GM12878 (cell line): ENCODE data around the gene EYA2. TPM values are rescaled to one million over a fixed set of nuclear protein-coding genes. Genes with fewer than 3 reads are reported as not detected.

Source experiments
- ATAC-seq: fragments of 200-7000 bp; cut with Tn5 transposase; 3 replicates; pipeline ENCODE4 v1.9.1; 2020; ENCODE audit warnings: mild to moderate bottlenecking, moderate library complexity
- BruUV-seq: library from RNA; stranded (reverse); fragments of 400-500 nt; replicated peaks from 2 replicates; lab custom pipeline; 2021; lab: Mats Ljungman, UMichigan
- CTCF ChIA-PET: fragments of 300-600 bp; sonication (Branson Sonifier 250); formaldehyde crosslinking; extraction: SDS; loops from one replicate; lab custom pipeline; 2021; ENCODE audit warnings: inconsistent platforms; lab: Yijun Ruan, JAX
- POLR2A ChIA-PET: fragments of 350-600 bp; formaldehyde crosslinking; extraction: SDS; loops from one replicate; lab custom pipeline; 2021; ENCODE audit warnings: inconsistent platforms; lab: Charles Lee
- RAD21 ChIA-PET: fragments of 300-600 bp; sonication (Branson Sonifier 250); formaldehyde crosslinking; loops from one replicate; lab custom pipeline; 2023; ENCODE audit warnings: antibody characterized with exemption; ENCODE audit not compliant: unreplicated experiment; lab: Charles Lee
- SMC1A ChIA-PET: fragments of 300-600 bp; sonication (Branson Sonifier 250); formaldehyde crosslinking; loops from one replicate; lab custom pipeline; 2023; ENCODE audit not compliant: unreplicated experiment, uncharacterized antibody; lab: Charles Lee
- DNase-seq: peaks from one replicate; pipeline ENCODE4 v3.0.0-alpha.2; 2011; ENCODE audit warnings: low read depth, low spot score
- FAIRE-seq: peaks from 3 replicates; lab custom pipeline; 2011; peaks lifted over from hg19 to GRCh38; lab: Jason Lieb, UNC
- H2AFZ ChIP-seq: 2 replicates; pipeline ENCODE4 v1.6.0; 2011; ENCODE audit warnings: low read depth, low read length, control low read depth; ENCODE audit not compliant: control insufficient read depth
- H3K27ac ChIP-seq: 2 replicates; pipeline ENCODE4 v1.5.1; 2011; ENCODE audit warnings: control low read depth; ENCODE audit not compliant: control insufficient read depth, insufficient read depth
- H3K27me3 ChIP-seq, 2 experiments: replicated peaks in 1 of 2; 2 replicates each; pipeline versions ENCODE4 v1.6.0 to v1.6.1; 2011; ENCODE audit warnings: low read length in 1 of 2; ENCODE audit not compliant: control insufficient read depth in 2 of 2, insufficient read depth in 2 of 2
- H3K36me3 ChIP-seq, 2 experiments: 2 replicates each; pipeline ENCODE4 v1.5.1; 2011; ENCODE audit warnings: low read length in 1 of 2; ENCODE audit not compliant: control insufficient read depth in 2 of 2, insufficient read depth in 2 of 2
- H3K4me1 ChIP-seq: 2 replicates; pipeline ENCODE4 v1.6.1; 2011; ENCODE audit warnings: mild to moderate bottlenecking, low read length, moderate library complexity, mixed read lengths; ENCODE audit not compliant: control insufficient read depth, insufficient read depth
- H3K4me2 ChIP-seq: 2 replicates; pipeline ENCODE4 v1.6.0; 2011; ENCODE audit warnings: control low read depth; ENCODE audit not compliant: control insufficient read depth, insufficient read depth
- H3K4me3 ChIP-seq: fragments of 200-600 bp; sonication (generic); 2 replicates; pipeline ENCODE4 v1.5.1; 2016
- H3K79me2 ChIP-seq: 2 replicates; pipeline ENCODE4 v1.6.0; 2011; ENCODE audit warnings: low read length; ENCODE audit not compliant: control insufficient read depth, insufficient read depth
- H3K9ac ChIP-seq: 2 replicates; pipeline ENCODE4 v1.8.0; 2011; ENCODE audit warnings: low read length, control low read depth, mixed read lengths; ENCODE audit not compliant: control insufficient read depth, insufficient read depth
- H3K9me3 ChIP-seq: replicated peaks from 3 replicates; pipeline ENCODE4 v1.5.1; 2011; ENCODE audit warnings: mild to moderate bottlenecking, low read length; ENCODE audit not compliant: control insufficient read depth, insufficient read depth
- H4K20me1 ChIP-seq: 2 replicates; pipeline ENCODE4 v1.6.0; 2011; ENCODE audit not compliant: control insufficient read depth, insufficient read depth
- BRCA1 ChIP-seq: IDR thresholded peaks from 2 replicates; pipeline ENCODE4 v1.6.1; 2011; ENCODE audit warnings: low read depth, low read length, improper control_type of control experiment
- CEBPB ChIP-seq, 2 experiments: fragments of 150-350 bp in 1 of 2; IDR thresholded peaks; 2 replicates each; pipeline ENCODE4 v1.6.1; 2012 to 2014; ENCODE audit warnings: low read depth in 2 of 2, low read length in 2 of 2, borderline replicate concordance in 1 of 2, inconsistent platforms in 1 of 2
- CREB1 ChIP-seq: IDR thresholded peaks from 2 replicates; pipeline ENCODE4 v1.6.1; 2012; ENCODE audit warnings: low read depth, mild to moderate bottlenecking, inconsistent platforms
- GATAD2B ChIP-seq: fragments of 450-650 bp; conservative IDR thresholded peaks from 2 replicates; pipeline ENCODE4 v1.6.1; 2017; ENCODE audit warnings: low read depth, mild to moderate bottlenecking, moderate library complexity
- HSF1 ChIP-seq: fragments of 150-350 bp; IDR thresholded peaks from 2 replicates; pipeline ENCODE4 v1.6.1; 2014; ENCODE audit warnings: mild to moderate bottlenecking, low read depth, low read length
- IRF4 ChIP-seq: IDR thresholded peaks from 2 replicates; pipeline ENCODE4 v1.6.1; 2011; ENCODE audit warnings: low read depth, low read length
- JUNB ChIP-seq: IDR thresholded peaks from 2 replicates; pipeline ENCODE4 v1.6.1; 2016; ENCODE audit warnings: antibody characterized with exemption, mild to moderate bottlenecking
- MYC ChIP-seq: IDR thresholded peaks from 2 replicates; pipeline ENCODE4 v1.6.1; 2011; ENCODE audit warnings: mild to moderate bottlenecking, low read length, moderate library complexity, inconsistent platforms; ENCODE audit not compliant: insufficient read depth, insufficient replicate concordance, insufficient read length, severe bottlenecking
- NFYB ChIP-seq: IDR thresholded peaks from 2 replicates; pipeline ENCODE4 v1.6.1; 2011; ENCODE audit warnings: low read depth, mild to moderate bottlenecking, low read length, improper control_type of control experiment, moderate library complexity; ENCODE audit not compliant: insufficient read depth
- NR2C2 ChIP-seq: IDR thresholded peaks from 2 replicates; pipeline ENCODE4 v1.6.1; 2011; ENCODE audit warnings: borderline replicate concordance, low read depth; ENCODE audit not compliant: control insufficient read depth, insufficient read length
- POLR2A ChIP-seq: IDR thresholded peaks from 2 replicates; pipeline ENCODE4 v1.6.1; 2011; ENCODE audit warnings: low read depth, mild to moderate bottlenecking, low read length
- PRDM15 ChIP-seq: fragments of 450-650 bp; formaldehyde crosslinking; IDR thresholded peaks from 2 replicates; pipeline ENCODE4 v1.4.0; 2020; ENCODE audit warnings: mild to moderate bottlenecking, moderate library complexity
- RELB ChIP-seq: fragments of 450-650 bp; IDR thresholded peaks from 2 replicates; pipeline ENCODE4 v1.6.1; 2017; ENCODE audit warnings: low read depth, mild to moderate bottlenecking, moderate library complexity
- SMAD1 ChIP-seq: fragments of 450-650 bp; IDR thresholded peaks from 2 replicates; pipeline ENCODE4 v1.6.1; 2018; ENCODE audit warnings: mild to moderate bottlenecking, low read depth; ENCODE audit not compliant: partially characterized antibody
- TARDBP ChIP-seq: IDR thresholded peaks from 2 replicates; pipeline ENCODE4 v1.6.1; 2016; ENCODE audit warnings: borderline replicate concordance
- WRNIP1 ChIP-seq: IDR thresholded peaks from 2 replicates; pipeline ENCODE4 v1.6.1; 2011; ENCODE audit warnings: low read depth, low read length, improper control_type of control experiment, borderline replicate concordance
- ZNF217 ChIP-seq: fragments of 450-650 bp; IDR thresholded peaks from 2 replicates; pipeline ENCODE4 v1.6.1; 2017; ENCODE audit warnings: antibody characterized with exemption, mild to moderate bottlenecking
- ZNF24 ChIP-seq: fragments of 450-650 bp; IDR thresholded peaks from 2 replicates; pipeline ENCODE4 v1.6.1; 2017; ENCODE audit warnings: antibody characterized with exemption, mild to moderate bottlenecking
- WGBS: methylation state at CpG from one replicate; pipeline ENCODE4 v1.1.6; 2016; ENCODE audit warnings: low lambda C conversion rate; ENCODE audit not compliant: insufficient replicate concordance, insufficient coverage; ENCODE audit errors: missing lambda C conversion rate; 5-methylcytosine and 5-hydroxymethylcytosine counted together
- in situ Hi-C: fragments of 300-500 bp; cut with MboI; formaldehyde crosslinking; loops from 9 replicates; pipeline ENCODE4 v1.14.3; 2018; ENCODE audit warnings: mixed read lengths
- intact Hi-C: fragments of 100-400 bp; cut with micrococcal nuclease; formaldehyde crosslinking; loops from one replicate; pipeline ENCODE4 v1.14.2; 2022; ENCODE audit not compliant: unreplicated experiment
- polyA plus RNA-seq, 11 experiments: library from polyadenylated mRNA; depleted of rRNA in 4 of 11; unstranded in 6 of 11; stranded (reverse) in 5 of 11; fragments of >200 nt; fragmentation: Nextera tagmentation in 4 of 11; fragmentation: Illumina TruSeq in 1 of 11; extraction: Ambion mirVana in 4 of 11; extraction: Trizol in 1 of 11; gene quantifications; 1 replicate in 1 of 11; 2 replicates in 10 of 11; pipeline versions ENCODE4 v1.2.1 to v1.2.3, GENCODE V29; 2011 to 2016; ENCODE audit warnings: inconsistent platforms in 2 of 11, missing spikeins in 2 of 11, low read depth in 1 of 11
- total RNA-seq, 4 experiments: library from RNA; depleted of rRNA in 3 of 4; stranded (reverse); fragments of >200 nt in 3 of 4; fragmentation: Illumina TruSeq in 1 of 4; extraction: Trizol in 1 of 4; gene quantifications; 2 replicates each; pipeline versions ENCODE4 v1.2.1 to v1.2.3, GENCODE V29; 2013 to 2021
- TF ChIP-seq, protein P1 (sequence below): fragments of 450-650 bp; IDR thresholded peaks from 2 replicates; pipeline ENCODE4 v1.6.1; 2016; ENCODE audit warnings: mild to moderate bottlenecking

The EYA2 gene
- total and polyA plus RNA-seq, 10 of the 15 experiments (the other 5 are each of a cell fraction or from before 2014, with no cell fraction given) = 0.20 TPM; not detected in 9

DNA sequence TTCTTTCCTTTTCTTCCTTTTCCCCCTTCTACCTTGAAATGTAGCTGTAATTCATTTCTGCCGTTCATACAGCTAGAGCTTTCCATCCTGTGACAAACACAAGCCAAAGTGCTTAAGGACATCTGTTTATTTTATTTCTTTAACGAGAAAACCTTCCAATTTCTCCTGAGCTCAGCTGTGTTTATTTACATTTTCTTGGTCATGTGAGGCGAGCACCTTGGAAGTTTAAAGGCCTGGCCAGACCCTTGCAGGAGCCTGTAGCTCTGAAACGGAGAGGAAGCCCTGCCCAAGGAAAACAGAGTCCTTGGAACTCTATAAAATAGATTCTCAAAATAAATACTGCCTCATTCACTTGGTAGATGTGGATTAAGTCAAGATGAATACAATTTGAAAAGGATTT lies 223.1 kb downstream of the EYA2 start:
- RAD21 ChIA-PET = no interaction called here
- CTCF ChIA-PET = no interaction called here
- no peak for DNase-seq
- POLR2A ChIA-PET = no interaction called here
- no peak for FAIRE-seq
- no peak overlapping the region for H3K4me3 ChIP-seq
- H2AFZ ChIP-seq = no peak overlapping the region
- BruUV-seq = no TSS peak
- no peak for ATAC-seq
- intact Hi-C loops (no loop called here), in situ Hi-C loops (no loop called here)
- H3K4me1 ChIP-seq = no peaks in the 10 kb centered on the region
- no peaks in the 10 kb centered on the region for H4K20me1 ChIP-seq
- no peaks in the 10 kb centered on the region for H3K36me3 ChIP-seq
- no peak overlapping the region for H3K27ac ChIP-seq
- no peaks in the 10 kb centered on the region for H3K9me3 ChIP-seq
- H3K9ac ChIP-seq = no peak overlapping the region
- H3K4me2 ChIP-seq = no peak overlapping the region
- H3K27me3 ChIP-seq = peaks cover 0 to 5% of the 10 kb centered on the region in 2 experiments; a peak in 2 of 4 replicates
- WGBS = 48% methylated on average over 4 of the region's 4 CpGs
- no peaks in the 10 kb centered on the region for H3K79me2 ChIP-seq
- SMC1A ChIA-PET = interaction anchor here (1.2 kb wide), 1 partner anchor 11 kb away, joined by 3 read pairs; no protein-coding TSS in a partner anchor
- TF ChIP-seq JUNB (no peak), CREB1 (no peak), MYC (no peak), TARDBP (no peak), ZNF24 (no peak), NR2C2 (no peak), SMAD1 (no peak), HSF1 (no peak), ZNF217 (no peak), PRDM15 (no peak), IRF4 (no peak), NFYB (no peak), WRNIP1 (no peak), BRCA1 (no peak), CEBPB (IDR thresholded peaks at IDR 0.05; ENCODE audit: borderline replicate concordance in 1 of 2, low read depth in 2 of 2, low read length in 2 of 2) (no peak), GATAD2B (no peak), POLR2A (no peak), RELB (no peak)
- TF ChIP-seq, protein P1, sequence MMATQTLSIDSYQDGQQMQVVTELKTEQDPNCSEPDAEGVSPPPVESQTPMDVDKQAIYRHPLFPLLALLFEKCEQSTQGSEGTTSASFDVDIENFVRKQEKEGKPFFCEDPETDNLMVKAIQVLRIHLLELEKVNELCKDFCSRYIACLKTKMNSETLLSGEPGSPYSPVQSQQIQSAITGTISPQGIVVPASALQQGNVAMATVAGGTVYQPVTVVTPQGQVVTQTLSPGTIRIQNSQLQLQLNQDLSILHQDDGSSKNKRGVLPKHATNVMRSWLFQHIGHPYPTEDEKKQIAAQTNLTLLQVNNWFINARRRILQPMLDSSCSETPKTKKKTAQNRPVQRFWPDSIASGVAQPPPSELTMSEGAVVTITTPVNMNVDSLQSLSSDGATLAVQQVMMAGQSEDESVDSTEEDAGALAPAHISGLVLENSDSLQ = no peak
